LHCN-M2 (cell line): Measurements from ENCODE around the gene OR7C2. TPM values are rescaled to one million over a fixed set of nuclear protein-coding genes. Genes with fewer than 3 reads are reported as not detected.

Source experiments
- DNase-seq: peaks from one replicate; pipeline ENCODE4 v3.0.0-alpha.2; 2012; ENCODE audit warnings: low read depth
- total RNA-seq: library from RNA; depleted of rRNA; stranded (reverse); fragments of >200 nt; gene quantifications from 2 replicates; pipeline ENCODE4 v1.2.3, GENCODE V29; 2014; rRNA removed

Gene OR7C2
- total RNA-seq, 1 experiment from 2014 or later, result not detected

- no peak for DNase-seq
These were observed 38.4 kb downstream of the OR7C2 start, which contains the start of gene SLC1A6 for GRCh38 chr19:14979476-14980255. TSS of gene SLC1A6 (minus strand) at chr19:14979864. CDS start at chr19:14972910, 6,954 bp downstream.

GRCh38 chr19:14985133-14985532 lies 43.8 kb downstream of the OR7C2 start:
- no peak for DNase-seq

Other genes with a start within 250 kb of the OR7C2 start
- gene ADGRE2, start 162.9 kb upstream of the OR7C2 start, total RNA-seq, result 2.4 and 2.8 TPM in 2 replicates
- gene OR7A5, start 106.3 kb upstream of the OR7C2 start, total RNA-seq, result 0.06 and 0.34 TPM in 2 replicates
- 0.06 and 0.23 TPM in 2 replicates for gene OR7C1, start 106.3 kb upstream of the OR7C2 start, total RNA-seq
- not detected in 2 replicates for gene OR7A10, start 92.6 kb upstream of the OR7C2 start, total RNA-seq
- gene OR7A17, start 55.4 kb upstream of the OR7C2 start, total RNA-seq, result not detected in 2 replicates
- not detected in 2 replicates for gene SLC1A6, start 38.4 kb downstream of the OR7C2 start, total RNA-seq
- gene CASP14, start 108.0 kb downstream of the OR7C2 start, total RNA-seq, result not detected in 2 replicates
- not detected in 2 replicates for gene OR1I1, start 140.7 kb downstream of the OR7C2 start, total RNA-seq
- gene SYDE1, start 165.9 kb downstream of the OR7C2 start, total RNA-seq, result 68.1 and 78.8 TPM in 2 replicates